HCT116 (cell line): ENCODE measurements around the gene INTS4.

ENCODE experiments used
- EZH2 ChIP-seq: fragments of 200-600 bp; sonication (generic); IDR thresholded peaks from 2 replicates; pipeline ENCODE4 v1.6.1; 2017; ENCODE audit warnings: antibody characterized with exemption, mixed run types
- FOSL1 ChIP-seq: IDR thresholded peaks from 2 replicates; pipeline ENCODE4 v1.6.1; 2012; ENCODE audit warnings: low read depth

GRCh38 chr11:77994434-77995362, at the start of gene INTS4:
- TF ChIP-seq EZH2 (no peak), FOSL1 (no peak)
